ENCODE results near the gene FANCE. TPM values are rescaled to one million over a fixed set of nuclear protein-coding genes. Genes with fewer than 3 reads are reported as not detected.

The FANCE gene
- total RNA-seq, 1 donor from 2014 or later, result 9.2 TPM

GRCh38 chr6:35465646-35466045 lies 13.5 kb downstream of the FANCE start:
- TF ChIP-seq CTCF (IDR thresholded peaks at IDR 0.05), result no peak
- H3K36me3 Mint-ChIP-seq (ENCODE audit: low read depth), result peaks cover 62% of the 10 kb centered on the region
- no peaks in the 10 kb centered on the region for H3K9me3 Mint-ChIP-seq

GRCh38 chr6:35468181-35468979 lies 16.2 kb downstream of the FANCE start, which contains the start of gene RPL10A:
Gene RPL10A, plus strand, starts transcription at chr6:35468401. Its CDS starts 34 bp downstream, at chr6:35468435.
- ChIA-PET CTCF (interaction anchor here (0.8 to 3.1 kb wide), 9 partner anchors 14 to 175 kb away, joined by 3 to 19 read pairs (median 5); partner anchors contain the start of genes DEF6, FANCE and PPARD), POLR2A (interaction anchor here (0.7 to 3.4 kb wide), 19 partner anchors 11 to 268 kb away, joined by 3 to 20 read pairs (median 5); partner anchors contain the start of genes DEF6, FANCE, PPARD and TEAD3)
- Mint-ChIP-seq H3K4me3 (peak within 1 kb of the TSS; percentile 96), H3K4me1 (peaks cover 45% of the 10 kb centered on the region), H3K36me3 (ENCODE audit: low read depth) (peaks cover 72% of the 10 kb centered on the region), H3K9me3 (no peaks in the 10 kb centered on the region), H3K27ac (peak within 1 kb of the TSS; percentile 98), H3K27me3 (no peaks in the 10 kb centered on the region)
- ATAC-seq (ENCODE audit: low read depth) (peak; percentile 85), DNase-seq (peak; percentile 87)
- TF ChIP-seq CTCF (IDR thresholded peaks at IDR 0.05), result no peak
- intact Hi-C loops (cut with micrococcal nuclease), result loop anchor here (1.0 to 5.0 kb wide), 7 partner anchors 16 to 1681 kb away; partner anchors contain the start of genes ARMC12, DEF6, FANCE and LEMD2

More at GRCh38 chr6:35465646-35466045, 13.5 kb downstream of the FANCE start:
- peaks cover 27% of the 10 kb centered on the region for H3K4me1 Mint-ChIP-seq
- no peak overlapping the region for H3K27ac Mint-ChIP-seq
- POLR2A ChIA-PET, result interaction anchor here (1.8 kb wide), 1 partner anchor 14 kb away, joined by 6 read pairs; the partner anchor contains the start of gene FANCE
- no peak overlapping the region for H3K4me3 Mint-ChIP-seq
- CTCF ChIA-PET, result interaction anchor here (0.9 to 1.5 kb wide), 3 partner anchors 122 to 138 kb away, joined by 3 to 4 read pairs (median 3); no protein-coding TSS in a partner anchor
- no peak for ATAC-seq (ENCODE audit: low read depth)
- no peaks in the 10 kb centered on the region for H3K27me3 Mint-ChIP-seq
- intact Hi-C loops (cut with micrococcal nuclease), result loop anchor here (5.0 kb wide), 1 partner anchor 1678 kb away; the partner anchor contains the start of gene LEMD2
- no peak for DNase-seq

GRCh38 chr6:35468980-35469750 lies 17.0 kb downstream of the FANCE start:
- Mint-ChIP-seq H3K9me3 (no peaks in the 10 kb centered on the region), H3K27ac (peak overlapping the region; percentile 98), H3K36me3 (ENCODE audit: low read depth) (peaks cover 74% of the 10 kb centered on the region), H3K4me3 (peak overlapping the region; percentile 96), H3K27me3 (no peaks in the 10 kb centered on the region), H3K4me1 (peaks cover 50% of the 10 kb centered on the region)
- CTCF ChIA-PET, result interaction anchor here (2.6 to 3.1 kb wide), 2 partner anchors 128 to 172 kb away, joined by 18 to 19 read pairs; partner anchors contain the start of gene DEF6
- ATAC-seq (ENCODE audit: low read depth) (no peak), DNase-seq (no peak)
- no peak for TF ChIP-seq CTCF (IDR thresholded peaks at IDR 0.05)
- intact Hi-C loops (cut with micrococcal nuclease), result loop anchor here (1.0 to 5.0 kb wide), 7 partner anchors 17 to 1682 kb away; partner anchors contain the start of genes ARMC12, DEF6, FANCE and LEMD2
- POLR2A ChIA-PET, result interaction anchor here (0.6 to 3.4 kb wide), 14 partner anchors 18 to 735 kb away, joined by 3 to 20 read pairs (median 6); partner anchors contain the start of genes DEF6, FANCE, PPARD and TEAD3

GRCh38 chr6:35469751-35470662 lies 17.9 kb downstream of the FANCE start:
- ChIA-PET POLR2A (interaction anchor here (0.6 to 3.4 kb wide), 14 partner anchors 19 to 910 kb away, joined by 3 to 20 read pairs (median 5); partner anchors contain the start of genes FANCE, TEAD3 and ZNF76), CTCF (interaction anchor here (1.0 to 2.6 kb wide), 4 partner anchors 11 to 266 kb away, joined by 4 to 18 read pairs (median 4); partner anchors contain the start of genes ARMC12 and DEF6)
- ATAC-seq (ENCODE audit: low read depth) (no peak), DNase-seq (no peak)
- Mint-ChIP-seq H3K9me3 (no peaks in the 10 kb centered on the region), H3K27ac (peak overlapping the region; percentile 98), H3K36me3 (ENCODE audit: low read depth) (peaks cover 79% of the 10 kb centered on the region), H3K4me1 (peaks cover 50% of the 10 kb centered on the region), H3K27me3 (no peaks in the 10 kb centered on the region), H3K4me3 (peak overlapping the region; percentile 96)
- intact Hi-C loops (cut with micrococcal nuclease), result loop anchor here (2.0 to 5.0 kb wide), 2 partner anchors 267 to 1683 kb away; partner anchors contain the start of genes ARMC12 and LEMD2
- no peak for TF ChIP-seq CTCF (IDR thresholded peaks at IDR 0.05)
